BJ (cell line): ENCODE measurements around the gene B4GALT6. TPM values are rescaled to one million over a fixed set of nuclear protein-coding genes. Genes with fewer than 3 reads are reported as not detected.
A peak's percentile ranks its signal among the peaks of the same experiment; 100 is the strongest.

Source experiments
- CTCF ChIA-PET: fragments of 350-600 bp; formaldehyde crosslinking; extraction: SDS; loops from one replicate; lab custom pipeline; 2021; ENCODE audit warnings: antibody characterized with exemption, inconsistent platforms; lab: Yijun Ruan, JAX
- POLR2A ChIA-PET: fragments of 300-600 bp; sonication (Branson Sonifier 250); formaldehyde crosslinking; extraction: SDS; loops from one replicate; lab custom pipeline; 2021; ENCODE audit warnings: antibody characterized with exemption; lab: Charles Lee
- DNase-seq: peaks from one replicate; pipeline ENCODE4 v3.0.0-alpha.2; 2011; ENCODE audit warnings: low read depth
- H3K27me3 ChIP-seq: 2 replicates; pipeline ENCODE4 v1.6.0; 2011; ENCODE audit warnings: low read length; ENCODE audit not compliant: control insufficient read depth, insufficient read depth
- H3K36me3 ChIP-seq: 2 replicates; pipeline ENCODE4 v1.5.1; 2011; ENCODE audit warnings: low read length; ENCODE audit not compliant: control insufficient read depth, insufficient read depth
- H3K4me3 ChIP-seq: 2 replicates; pipeline ENCODE4 v1.5.1; 2011; ENCODE audit warnings: low read depth, mild to moderate bottlenecking, control low read depth, low read length
- CTCF ChIP-seq: IDR thresholded peaks from 2 replicates; pipeline ENCODE4 v1.5.1; 2011; ENCODE audit warnings: low read depth, mild to moderate bottlenecking, control low read depth, inconsistent platforms, low read length, moderate library complexity; ENCODE audit not compliant: insufficient read depth
- polyA plus RNA-seq: library from polyadenylated mRNA; depleted of rRNA; stranded (reverse); fragments of >200 nt; gene quantifications from 2 replicates; pipeline ENCODE4 v1.2.3, GENCODE V29; 2011

B4GALT6 gene
- polyA plus RNA-seq, 1 experiment = 0.26 TPM

GRCh38 chr18:31722369-31722957 lies 38.1 kb upstream of the B4GALT6 start:
- ChIA-PET POLR2A (no interaction called here), CTCF (interaction anchor here (0.5 to 2.3 kb wide), 25 partner anchors 9 to 1002 kb away, joined by 3 to 41 read pairs (median 4); no protein-coding TSS in a partner anchor)
- DNase-seq = peak; percentile 9
- no peak overlapping the region for H3K4me3 ChIP-seq
- peaks cover 9% of the 10 kb centered on the region for H3K27me3 ChIP-seq
- peak; percentile 89 for TF ChIP-seq CTCF
- no peaks in the 10 kb centered on the region for H3K36me3 ChIP-seq

DNA sequence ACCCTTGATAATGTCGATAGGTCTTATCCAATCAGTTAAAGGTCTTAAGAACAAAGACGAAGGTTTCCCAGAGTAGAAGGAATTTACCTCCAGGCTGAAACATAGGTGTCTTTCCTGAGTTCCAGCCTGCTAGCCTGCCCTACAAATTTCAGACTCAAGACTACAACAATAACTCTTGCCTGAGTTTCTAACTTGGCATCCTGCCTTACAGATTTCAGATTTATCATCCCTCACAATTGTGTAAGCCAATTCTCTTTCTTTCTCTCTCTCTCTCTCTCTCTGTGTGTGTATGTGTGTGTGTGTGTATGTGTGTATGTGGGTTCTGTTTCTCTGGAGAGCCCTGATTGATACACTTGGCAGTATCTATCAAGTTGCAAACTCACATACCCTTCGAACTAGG lies 37.2 kb upstream of the B4GALT6 start:
- ChIA-PET POLR2A (no interaction called here), CTCF (interaction anchor here (0.6 to 2.3 kb wide), 18 partner anchors 8 to 255 kb away, joined by 3 to 41 read pairs (median 5); no protein-coding TSS in a partner anchor)
- H3K4me3 ChIP-seq = no peak overlapping the region
- peaks cover 9% of the 10 kb centered on the region for H3K27me3 ChIP-seq
- no peak for DNase-seq
- no peaks in the 10 kb centered on the region for H3K36me3 ChIP-seq
- TF ChIP-seq CTCF = no peak

- no peak for TF ChIP-seq CTCF
- POLR2A ChIA-PET = no interaction called here
- CTCF ChIA-PET = interaction anchor here (0.6 to 2.1 kb wide), 3 partner anchors 160 to 748 kb away, joined by 3 to 5 read pairs (median 3); no protein-coding TSS in a partner anchor
- peaks cover 9% of the 10 kb centered on the region for H3K27me3 ChIP-seq
- no peaks in the 10 kb centered on the region for H3K36me3 ChIP-seq
- DNase-seq = no peak
- no peak overlapping the region for H3K4me3 ChIP-seq
Measured at GRCh38 chr18:31720867-31721266, 36.5 kb upstream of the B4GALT6 start.

DNA sequence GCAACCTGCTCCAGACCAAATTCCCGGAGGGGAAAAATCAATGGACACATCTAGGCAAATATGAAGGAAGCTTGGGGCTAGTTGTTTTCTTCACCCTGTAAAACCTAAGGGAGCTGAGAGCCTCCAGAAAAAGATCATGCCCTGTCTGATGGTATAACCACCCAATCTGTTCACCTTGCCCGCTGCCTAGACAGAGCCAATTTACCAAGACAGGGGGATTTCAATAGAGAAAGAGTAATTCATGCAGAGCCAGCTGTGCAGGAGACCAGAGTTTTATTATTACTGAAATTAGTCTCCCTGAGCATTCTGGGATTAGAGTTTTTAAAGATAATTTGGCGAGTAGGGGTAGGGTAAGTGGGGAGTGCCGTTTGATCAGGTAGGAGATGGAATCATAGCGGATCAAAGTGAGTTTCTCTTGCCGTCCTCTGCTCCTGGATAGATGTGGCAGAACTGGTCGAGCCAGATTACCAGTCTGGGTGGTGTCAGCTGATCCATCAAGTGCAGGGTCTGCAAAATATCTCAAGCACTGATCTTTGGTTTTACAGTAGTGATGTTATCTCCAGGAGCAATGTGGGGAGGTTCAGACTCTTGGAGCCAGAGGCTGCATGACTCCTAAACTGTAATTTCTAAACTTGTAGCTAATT lies 35.1 kb upstream of the B4GALT6 start:
- ChIA-PET POLR2A (no interaction called here), CTCF (interaction anchor here (1.0 to 2.1 kb wide), 2 partner anchors 163 kb away, joined by 3 to 5 read pairs; no protein-coding TSS in a partner anchor)
- Histone ChIP-seq H3K36me3 (no peaks in the 10 kb centered on the region), H3K4me3 (no peak overlapping the region), H3K27me3 (peaks cover 6% of the 10 kb centered on the region)
- TF ChIP-seq CTCF = no peak
- DNase-seq = no peak

DNA sequence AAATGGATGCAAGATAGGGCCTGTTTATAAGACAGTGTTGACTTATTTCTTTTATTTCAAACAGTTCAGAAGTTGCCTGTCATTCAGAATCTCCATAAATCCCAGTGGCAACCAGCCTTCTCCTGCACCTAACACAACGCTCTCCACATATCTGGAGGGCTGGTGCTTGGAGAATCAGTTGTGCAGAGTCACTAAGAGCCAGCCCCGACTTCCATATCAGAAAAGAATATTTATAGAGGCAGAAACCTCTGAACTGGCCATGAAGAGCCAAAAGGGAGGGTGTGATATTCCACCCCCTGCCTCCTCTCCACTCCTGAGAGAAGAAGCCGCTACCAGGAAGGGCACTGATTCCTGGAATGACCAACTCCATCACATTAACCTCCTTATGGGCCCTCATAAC lies 34.0 kb upstream of the B4GALT6 start:
- H3K4me3 ChIP-seq = no peak overlapping the region
- POLR2A ChIA-PET = no interaction called here
- no peak for TF ChIP-seq CTCF
- H3K27me3 ChIP-seq = no peaks in the 10 kb centered on the region
- no peaks in the 10 kb centered on the region for H3K36me3 ChIP-seq
- CTCF ChIA-PET = interaction anchor here (1.0 kb wide), 1 partner anchor 162 kb away, joined by 3 read pairs; no protein-coding TSS in a partner anchor
- no peak for DNase-seq
